ENCODE results near the gene PREB. TPM values are rescaled to one million over a fixed set of nuclear protein-coding genes. Genes with fewer than 3 reads are reported as not detected.

The PREB gene
- total RNA-seq, 1 donor from 2014 or later = 48.9 TPM

GRCh38 chr2:27136751-27137150, 2.3 kb upstream of the PREB start:
- Histone ChIP-seq H3K4me3 (ENCODE audit: insufficient read depth, low read depth, low read length) (no peak overlapping the region), H3K36me3 (ENCODE audit: insufficient read depth, low read length) (no peaks in the 10 kb centered on the region), H3K79me2 (ENCODE audit: insufficient read depth, low read length) (peaks cover 26% of the 10 kb centered on the region), H3K9ac (ENCODE audit: low read length) (no peak overlapping the region), H2AFZ (ENCODE audit: low read depth, low read length) (no peak overlapping the region), H3K4me1 (ENCODE audit: insufficient read depth, low read length) (peaks cover 9% of the 10 kb centered on the region), H3K27me3 (ENCODE audit: insufficient read depth, low read length) (peaks cover 6% of the 10 kb centered on the region), H3K9me3 (ENCODE audit: insufficient read depth, low read depth, low read length) (no peaks in the 10 kb centered on the region), H3K27ac (ENCODE audit: low read depth, low read length) (no peak overlapping the region), H4K20me1 (ENCODE audit: insufficient read depth, low read length) (peaks cover 22% of the 10 kb centered on the region), H3K4me2 (ENCODE audit: low read length) (no peak overlapping the region)
- H3K27ac Mint-ChIP-seq (ENCODE audit: unreplicated experiment) = no peak overlapping the region
- peaks cover 5% of the 10 kb centered on the region for H3K36me3 Mint-ChIP-seq (ENCODE audit: low read depth, unreplicated experiment)
- no peak for TF ChIP-seq EZH2 (IDR thresholded peaks at IDR 0.05; ENCODE audit: insufficient read depth, low read length)
- no peak for TF ChIP-seq CTCF (IDR thresholded peaks at IDR 0.05; ENCODE audit: insufficient read depth, low read depth, low read length)
- no peak for DNase-seq (ENCODE audit: low read depth)
- FAIRE-seq = no peak
- H3K4me3 Mint-ChIP-seq (ENCODE audit: unreplicated experiment) = peak overlapping the region; percentile 34
- peaks cover 6% of the 10 kb centered on the region for H3K4me1 Mint-ChIP-seq (ENCODE audit: low read depth, unreplicated experiment)
- H3K9me3 Mint-ChIP-seq (ENCODE audit: unreplicated experiment) = no peaks in the 10 kb centered on the region
- peaks cover 16% of the 10 kb centered on the region for H3K27me3 Mint-ChIP-seq (ENCODE audit: low read depth, unreplicated experiment)

- Histone ChIP-seq H2AFZ (ENCODE audit: low read depth, low read length) (no peak overlapping the region), H3K9me3 (ENCODE audit: insufficient read depth, low read depth, low read length) (no peaks in the 10 kb centered on the region), H4K20me1 (ENCODE audit: insufficient read depth, low read length) (peaks cover 34% of the 10 kb centered on the region), H3K4me1 (ENCODE audit: insufficient read depth, low read length) (peaks cover 9% of the 10 kb centered on the region), H3K4me3 (ENCODE audit: insufficient read depth, low read depth, low read length) (no peak overlapping the region), H3K27me3 (ENCODE audit: insufficient read depth, low read length) (peaks cover 6% of the 10 kb centered on the region), H3K4me2 (ENCODE audit: low read length) (no peak overlapping the region), H3K36me3 (ENCODE audit: insufficient read depth, low read length) (peaks cover 5% of the 10 kb centered on the region), H3K9ac (ENCODE audit: low read length) (no peak overlapping the region), H3K27ac (ENCODE audit: low read depth, low read length) (no peak overlapping the region), H3K79me2 (ENCODE audit: insufficient read depth, low read length) (peaks cover 26% of the 10 kb centered on the region)
- Mint-ChIP-seq H3K27ac (ENCODE audit: unreplicated experiment) (peak overlapping the region; percentile 66), H3K4me3 (ENCODE audit: unreplicated experiment) (peak overlapping the region; percentile 93), H3K4me1 (ENCODE audit: low read depth, unreplicated experiment) (peaks cover 6% of the 10 kb centered on the region), H3K27me3 (ENCODE audit: low read depth, unreplicated experiment) (peaks cover 16% of the 10 kb centered on the region), H3K9me3 (ENCODE audit: unreplicated experiment) (no peaks in the 10 kb centered on the region), H3K36me3 (ENCODE audit: low read depth, unreplicated experiment) (peaks cover 10% of the 10 kb centered on the region)
- FAIRE-seq (no peak), DNase-seq (ENCODE audit: low read depth) (no peak)
- TF ChIP-seq EZH2 (IDR thresholded peaks at IDR 0.05; ENCODE audit: insufficient read depth, low read length) (no peak), CTCF (IDR thresholded peaks at IDR 0.05; ENCODE audit: insufficient read depth, low read depth, low read length) (no peak)
Observed at GRCh38 chr2:27135478-27135955, 1.1 kb upstream of the PREB start.

- H3K9ac ChIP-seq (ENCODE audit: low read length) = no peak overlapping the region
- H3K27ac Mint-ChIP-seq (ENCODE audit: unreplicated experiment) = peak overlapping the region; percentile 66
- DNase-seq (ENCODE audit: low read depth) = no peak
Observed at GRCh38 chr2:27134781-27135477, 493 bp upstream of the PREB start.

More at GRCh38 chr2:27134781-27135477, 493 bp upstream of the PREB start:
- Histone ChIP-seq H3K27ac (ENCODE audit: low read depth, low read length) (no peak overlapping the region), H3K4me2 (ENCODE audit: low read length) (peak overlapping the region; percentile 94), H3K4me3 (ENCODE audit: insufficient read depth, low read depth, low read length) (peak overlapping the region; percentile 19), H2AFZ (ENCODE audit: low read depth, low read length) (peak overlapping the region; percentile 49), H3K79me2 (ENCODE audit: insufficient read depth, low read length) (peaks cover 26% of the 10 kb centered on the region), H3K4me1 (ENCODE audit: insufficient read depth, low read length) (peaks cover 9% of the 10 kb centered on the region), H4K20me1 (ENCODE audit: insufficient read depth, low read length) (peaks cover 34% of the 10 kb centered on the region), H3K36me3 (ENCODE audit: insufficient read depth, low read length) (peaks cover 8% of the 10 kb centered on the region), H3K27me3 (ENCODE audit: insufficient read depth, low read length) (peaks cover 6% of the 10 kb centered on the region), H3K9me3 (ENCODE audit: insufficient read depth, low read depth, low read length) (no peaks in the 10 kb centered on the region)
- Mint-ChIP-seq H3K4me3 (ENCODE audit: unreplicated experiment) (peak overlapping the region; percentile 93), H3K4me1 (ENCODE audit: low read depth, unreplicated experiment) (peaks cover 6% of the 10 kb centered on the region), H3K27me3 (ENCODE audit: low read depth, unreplicated experiment) (peaks cover 16% of the 10 kb centered on the region), H3K9me3 (ENCODE audit: unreplicated experiment) (no peaks in the 10 kb centered on the region), H3K36me3 (ENCODE audit: low read depth, unreplicated experiment) (peaks cover 10% of the 10 kb centered on the region)
- FAIRE-seq = no peak
- no peak for TF ChIP-seq CTCF (IDR thresholded peaks at IDR 0.05; ENCODE audit: insufficient read depth, low read depth, low read length)
- TF ChIP-seq EZH2 (IDR thresholded peaks at IDR 0.05; ENCODE audit: insufficient read depth, low read length) = no peak
